WTC11 (cell line): ENCODE data around the gene GALNT11.

Experiments
- AFF4 ChIP-seq: sonication (generic); formaldehyde crosslinking; IDR thresholded peaks from 2 replicates; pipeline ENCODE4 v1.8.1; 2023; ENCODE audit warnings: mild to moderate bottlenecking, missing genetic modification reagents, borderline replicate concordance
- ATF6 ChIP-seq: sonication (generic); formaldehyde crosslinking; IDR thresholded peaks from 2 replicates; pipeline ENCODE4 v1.8.1; 2023; ENCODE audit warnings: mild to moderate bottlenecking, missing genetic modification reagents
- CBFB ChIP-seq: sonication (generic); formaldehyde crosslinking; IDR thresholded peaks from 2 replicates; pipeline ENCODE4 v1.8.1; 2022; ENCODE audit warnings: mild to moderate bottlenecking, low read depth, missing genetic modification reagents
- CREB1 ChIP-seq: sonication (generic); formaldehyde crosslinking; IDR thresholded peaks from 2 replicates; pipeline ENCODE4 v1.8.0; 2023; ENCODE audit warnings: mild to moderate bottlenecking, missing genetic modification reagents
- GABPB1 ChIP-seq: sonication (generic); formaldehyde crosslinking; IDR thresholded peaks from 2 replicates; pipeline ENCODE4 v1.8.1; 2023; ENCODE audit warnings: mild to moderate bottlenecking, missing genetic modification reagents
- SP1 ChIP-seq: sonication (generic); formaldehyde crosslinking; conservative IDR thresholded peaks from 2 replicates; pipeline ENCODE4 v1.8.1; 2022; ENCODE audit warnings: missing genetic modification reagents
- STAT6 ChIP-seq: sonication (generic); formaldehyde crosslinking; conservative IDR thresholded peaks from 2 replicates; pipeline ENCODE4 v1.8.1; 2023; ENCODE audit warnings: mild to moderate bottlenecking, low read depth, missing genetic modification reagents, moderate library complexity
- TEAD4 ChIP-seq: sonication (generic); formaldehyde crosslinking; IDR thresholded peaks from 2 replicates; pipeline ENCODE4 v1.8.0; 2022; ENCODE audit warnings: mild to moderate bottlenecking, missing genetic modification reagents
- ZNF512 ChIP-seq: sonication (generic); formaldehyde crosslinking; IDR thresholded peaks from 2 replicates; pipeline ENCODE4 v1.8.1; 2022; ENCODE audit warnings: missing genetic modification reagents, borderline replicate concordance
- TF ChIP-seq, protein P1 (sequence below): fragments of 200-600 bp; IDR thresholded peaks from 2 replicates; pipeline ENCODE4 v1.8.0; 2022; ENCODE audit warnings: antibody characterized with exemption
- TF ChIP-seq, protein P2 (sequence below): sonication (generic); formaldehyde crosslinking; conservative IDR thresholded peaks from 2 replicates; pipeline ENCODE4 v1.8.1; 2022; ENCODE audit warnings: mild to moderate bottlenecking, missing genetic modification reagents
- TF ChIP-seq, protein P3 (sequence below): sonication (generic); formaldehyde crosslinking; IDR thresholded peaks from 2 replicates; pipeline ENCODE4 v1.8.0; 2023; ENCODE audit warnings: missing genetic modification reagents
- TF ChIP-seq, protein P4 (sequence below): sonication (generic); formaldehyde crosslinking; IDR thresholded peaks from 2 replicates; pipeline ENCODE4 v1.8.0; 2022; ENCODE audit warnings: mild to moderate bottlenecking, missing genetic modification reagents

DNA sequence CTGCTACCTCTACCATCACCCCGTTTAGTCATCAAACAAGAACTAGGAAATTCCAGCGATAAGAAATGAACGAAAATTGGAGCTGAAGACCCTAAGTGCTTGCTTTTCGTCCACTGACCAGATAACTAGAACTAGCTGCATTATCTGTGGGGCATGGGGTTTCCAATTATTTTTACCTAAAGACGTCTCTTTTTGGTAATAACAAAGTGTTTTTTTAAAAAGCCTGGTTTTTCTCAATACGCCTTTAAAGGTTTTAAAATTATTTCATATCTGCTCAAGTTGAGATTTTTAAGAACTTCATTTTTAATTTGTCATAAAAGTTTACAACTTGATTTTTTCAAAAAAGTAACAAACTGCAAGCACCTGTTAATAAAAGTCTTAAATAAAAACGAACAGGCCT, 104.2 kb downstream of the GALNT11 start:
- TF ChIP-seq, protein P1, sequence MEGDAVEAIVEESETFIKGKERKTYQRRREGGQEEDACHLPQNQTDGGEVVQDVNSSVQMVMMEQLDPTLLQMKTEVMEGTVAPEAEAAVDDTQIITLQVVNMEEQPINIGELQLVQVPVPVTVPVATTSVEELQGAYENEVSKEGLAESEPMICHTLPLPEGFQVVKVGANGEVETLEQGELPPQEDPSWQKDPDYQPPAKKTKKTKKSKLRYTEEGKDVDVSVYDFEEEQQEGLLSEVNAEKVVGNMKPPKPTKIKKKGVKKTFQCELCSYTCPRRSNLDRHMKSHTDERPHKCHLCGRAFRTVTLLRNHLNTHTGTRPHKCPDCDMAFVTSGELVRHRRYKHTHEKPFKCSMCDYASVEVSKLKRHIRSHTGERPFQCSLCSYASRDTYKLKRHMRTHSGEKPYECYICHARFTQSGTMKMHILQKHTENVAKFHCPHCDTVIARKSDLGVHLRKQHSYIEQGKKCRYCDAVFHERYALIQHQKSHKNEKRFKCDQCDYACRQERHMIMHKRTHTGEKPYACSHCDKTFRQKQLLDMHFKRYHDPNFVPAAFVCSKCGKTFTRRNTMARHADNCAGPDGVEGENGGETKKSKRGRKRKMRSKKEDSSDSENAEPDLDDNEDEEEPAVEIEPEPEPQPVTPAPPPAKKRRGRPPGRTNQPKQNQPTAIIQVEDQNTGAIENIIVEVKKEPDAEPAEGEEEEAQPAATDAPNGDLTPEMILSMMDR = no peak
- TF ChIP-seq STAT6 (CRISPR knock-in tag) (no peak), ZNF512 (CRISPR knock-in tag) (no peak), SP1 (CRISPR knock-in tag) (no peak), ATF6 (CRISPR knock-in tag) (no peak), TEAD4 (no peak), CREB1 (CRISPR knock-in tag) (no peak), AFF4 (CRISPR knock-in tag) (no peak), CBFB (CRISPR knock-in tag) (no peak), GABPB1 (no peak)
- TF ChIP-seq, protein P2, sequence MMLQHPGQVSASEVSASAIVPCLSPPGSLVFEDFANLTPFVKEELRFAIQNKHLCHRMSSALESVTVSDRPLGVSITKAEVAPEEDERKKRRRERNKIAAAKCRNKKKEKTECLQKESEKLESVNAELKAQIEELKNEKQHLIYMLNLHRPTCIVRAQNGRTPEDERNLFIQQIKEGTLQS = no peak
- TF ChIP-seq, protein P3, sequence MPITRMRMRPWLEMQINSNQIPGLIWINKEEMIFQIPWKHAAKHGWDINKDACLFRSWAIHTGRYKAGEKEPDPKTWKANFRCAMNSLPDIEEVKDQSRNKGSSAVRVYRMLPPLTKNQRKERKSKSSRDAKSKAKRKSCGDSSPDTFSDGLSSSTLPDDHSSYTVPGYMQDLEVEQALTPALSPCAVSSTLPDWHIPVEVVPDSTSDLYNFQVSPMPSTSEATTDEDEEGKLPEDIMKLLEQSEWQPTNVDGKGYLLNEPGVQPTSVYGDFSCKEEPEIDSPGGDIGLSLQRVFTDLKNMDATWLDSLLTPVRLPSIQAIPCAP (CRISPR knock-in tag) = no peak
- TF ChIP-seq, protein P4, sequence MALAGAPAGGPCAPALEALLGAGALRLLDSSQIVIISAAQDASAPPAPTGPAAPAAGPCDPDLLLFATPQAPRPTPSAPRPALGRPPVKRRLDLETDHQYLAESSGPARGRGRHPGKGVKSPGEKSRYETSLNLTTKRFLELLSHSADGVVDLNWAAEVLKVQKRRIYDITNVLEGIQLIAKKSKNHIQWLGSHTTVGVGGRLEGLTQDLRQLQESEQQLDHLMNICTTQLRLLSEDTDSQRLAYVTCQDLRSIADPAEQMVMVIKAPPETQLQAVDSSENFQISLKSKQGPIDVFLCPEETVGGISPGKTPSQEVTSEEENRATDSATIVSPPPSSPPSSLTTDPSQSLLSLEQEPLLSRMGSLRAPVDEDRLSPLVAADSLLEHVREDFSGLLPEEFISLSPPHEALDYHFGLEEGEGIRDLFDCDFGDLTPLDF (CRISPR knock-in tag) = no peak
